ENCODE data around the gene TTC28.

The TTC28 gene

DNA sequence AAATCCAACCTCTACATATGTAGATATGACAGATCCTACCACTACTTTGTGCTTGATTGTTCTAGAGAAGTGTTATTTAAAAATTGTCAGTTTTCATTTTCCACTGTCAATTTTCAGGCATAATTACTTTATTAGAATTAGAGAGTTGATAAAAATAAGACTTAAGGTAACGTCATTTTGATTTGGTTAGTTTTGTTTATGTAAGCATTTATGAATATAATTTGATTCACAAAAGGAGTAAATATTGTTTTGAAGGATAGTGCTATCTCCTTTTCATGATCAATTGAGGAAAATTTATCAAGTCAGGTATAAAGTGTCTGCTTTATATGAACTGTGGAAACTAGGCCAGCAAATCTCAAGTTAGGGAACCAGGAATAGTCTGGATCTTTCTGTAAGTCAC, 718.0 kb downstream of the TTC28 start:
- no peak for DNase-seq (ENCODE audit: low read depth)

DNA sequence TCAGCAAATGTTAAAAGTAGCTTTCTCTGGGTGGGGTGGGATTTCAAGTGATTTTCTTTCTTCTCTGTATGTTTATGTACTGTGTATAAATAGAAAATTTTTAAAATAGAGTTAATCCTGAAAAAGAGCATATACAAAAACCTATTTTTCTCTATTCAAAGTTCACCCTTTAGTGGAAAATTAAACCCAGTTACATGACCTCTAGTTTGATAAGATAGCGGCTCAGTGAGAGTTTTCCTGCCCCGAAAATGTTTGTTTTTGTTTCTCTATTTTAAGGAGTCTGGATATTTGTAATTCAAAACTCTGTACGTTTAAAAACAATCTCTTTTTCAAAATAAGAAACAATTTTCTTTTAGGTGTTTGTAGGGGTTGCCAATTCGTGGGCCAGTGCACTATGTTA, 718.5 kb downstream of the TTC28 start:
- no peak for DNase-seq (ENCODE audit: low read depth)

DNA sequence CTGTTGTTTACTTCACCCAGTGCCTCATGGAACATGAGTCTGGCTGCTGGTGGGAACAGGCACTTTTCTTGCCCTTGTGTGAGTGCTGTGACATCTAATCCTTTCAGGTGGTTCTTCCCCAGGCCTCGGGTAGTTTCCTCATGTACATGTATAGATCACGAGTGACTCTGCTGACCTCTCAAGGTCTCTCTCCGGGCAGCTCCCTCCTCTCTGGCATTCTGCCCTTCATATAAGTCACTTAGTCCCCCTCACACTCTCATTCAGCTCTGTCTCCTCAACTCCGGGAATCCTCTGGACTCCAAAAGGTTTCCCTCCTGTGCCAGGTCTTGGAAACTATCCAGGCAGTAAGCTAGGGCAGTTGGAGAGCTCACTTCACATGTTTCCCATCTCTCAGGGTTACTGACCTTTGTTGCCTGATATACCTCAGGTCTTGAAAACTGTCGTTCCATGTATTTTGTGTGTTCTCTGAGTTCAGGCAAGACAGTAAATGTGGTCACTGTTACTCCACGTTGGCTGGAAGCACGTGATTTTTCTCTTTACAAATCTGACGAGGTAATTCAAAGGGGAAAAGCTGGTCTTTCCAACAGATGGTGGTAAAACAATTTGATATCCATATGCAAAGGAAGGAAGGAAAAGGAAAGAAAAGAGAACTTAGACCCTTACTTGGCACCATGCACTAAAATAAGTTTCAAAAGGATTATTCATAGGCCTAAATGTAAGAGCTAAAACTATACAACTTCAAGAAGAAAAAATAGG, 720.1 kb downstream of the TTC28 start:
- DNase-seq (ENCODE audit: low read depth) = no peak

DNA sequence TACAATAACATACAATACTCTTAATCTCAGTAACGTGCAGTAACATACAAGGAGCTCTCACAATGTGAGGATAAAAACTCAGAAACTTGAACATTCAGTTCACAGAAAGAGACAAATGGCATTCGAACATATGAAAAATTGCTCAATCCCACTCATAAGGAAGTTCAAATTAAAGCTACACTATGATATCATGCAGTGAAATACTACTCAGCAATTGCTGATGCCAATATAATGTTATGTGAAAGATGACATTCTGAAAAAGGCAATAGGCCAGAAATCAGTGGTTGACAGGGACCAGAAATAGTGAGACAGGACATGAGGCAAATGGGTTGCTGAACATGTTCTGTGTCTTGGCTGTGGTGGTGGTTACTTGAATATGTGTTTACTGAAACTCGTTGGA, 726.9 kb downstream of the TTC28 start:
- DNase-seq (ENCODE audit: low read depth) = no peak

DNA sequence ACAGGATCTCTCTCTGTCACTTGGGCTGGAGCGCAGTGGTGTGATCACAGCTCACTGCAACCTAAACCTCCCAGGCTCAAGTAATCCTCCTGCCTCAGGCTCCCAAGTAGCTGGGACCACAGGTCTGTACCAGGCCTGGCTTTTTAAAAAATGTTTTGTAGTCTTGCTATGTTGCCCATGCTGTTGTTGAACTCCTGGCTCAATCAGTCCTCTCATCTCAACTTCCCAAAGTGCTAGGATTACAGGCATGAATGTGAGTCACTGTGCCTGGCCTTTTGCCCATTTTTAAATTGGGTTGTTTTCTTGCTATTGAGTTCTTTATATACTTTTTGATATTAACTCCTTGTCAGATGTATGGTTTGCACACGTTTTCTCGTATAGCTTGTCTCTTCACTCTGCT, 727.5 kb downstream of the TTC28 start:
- no peak for DNase-seq (ENCODE audit: low read depth)

DNA sequence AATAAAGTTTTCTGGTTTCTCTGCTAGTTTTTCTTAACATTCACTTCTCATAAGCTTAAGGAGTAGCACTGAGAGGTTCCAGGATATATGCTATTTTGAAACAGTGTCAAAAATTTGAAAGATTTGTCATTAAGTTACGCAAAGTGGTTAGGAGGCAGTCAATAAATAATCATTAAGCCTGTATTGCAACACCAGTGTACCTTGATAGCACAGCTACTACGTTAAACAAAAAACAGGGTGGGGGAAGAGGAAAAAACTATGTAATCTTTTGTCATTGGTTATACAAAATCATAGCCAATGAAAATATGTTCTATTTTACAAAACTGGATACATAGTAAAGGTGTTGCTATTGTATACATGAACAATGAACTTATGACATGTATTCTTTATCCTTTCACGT, 730.2 kb downstream of the TTC28 start:
- no peak for DNase-seq (ENCODE audit: low read depth)

DNA sequence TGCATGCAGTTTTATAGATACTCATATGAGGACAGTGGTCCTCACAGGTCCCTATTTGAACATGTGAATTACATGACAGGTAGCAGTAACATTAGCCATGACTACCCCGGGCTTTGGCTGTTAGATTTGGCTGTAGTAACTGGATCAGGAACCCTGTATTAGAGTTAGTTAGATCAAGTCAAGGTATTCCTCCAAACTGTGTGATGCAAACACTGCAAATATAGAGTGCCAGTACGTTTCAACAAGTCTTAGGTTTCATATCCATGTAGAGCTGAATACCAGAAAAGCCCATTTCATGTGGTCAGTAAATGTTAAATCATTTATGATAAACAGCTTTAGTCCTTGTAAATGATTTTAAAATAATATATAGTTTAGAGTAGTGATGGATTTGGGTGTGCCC, 731.1 kb downstream of the TTC28 start:
- DNase-seq (ENCODE audit: low read depth) = no peak

DNA sequence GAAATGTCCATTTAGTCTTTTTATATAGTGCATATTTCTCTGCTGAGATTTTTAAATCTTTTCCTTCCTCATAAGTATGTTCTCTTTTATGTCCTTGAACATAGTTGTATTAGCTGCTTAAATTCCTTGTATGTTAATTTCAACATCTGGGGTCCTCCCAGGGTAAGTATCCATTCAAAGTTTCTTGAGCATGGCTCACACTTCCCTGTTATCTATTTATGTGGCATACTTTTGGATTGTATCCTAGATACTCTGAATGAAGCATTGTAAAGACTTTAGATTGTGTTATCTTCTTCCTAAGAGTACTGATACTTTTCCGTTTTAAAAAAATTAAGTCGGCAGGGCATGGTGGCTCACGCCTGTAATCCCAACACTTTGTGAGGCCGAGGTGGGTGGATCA, 732.2 kb downstream of the TTC28 start:
- DNase-seq (ENCODE audit: low read depth) = no peak

DNA sequence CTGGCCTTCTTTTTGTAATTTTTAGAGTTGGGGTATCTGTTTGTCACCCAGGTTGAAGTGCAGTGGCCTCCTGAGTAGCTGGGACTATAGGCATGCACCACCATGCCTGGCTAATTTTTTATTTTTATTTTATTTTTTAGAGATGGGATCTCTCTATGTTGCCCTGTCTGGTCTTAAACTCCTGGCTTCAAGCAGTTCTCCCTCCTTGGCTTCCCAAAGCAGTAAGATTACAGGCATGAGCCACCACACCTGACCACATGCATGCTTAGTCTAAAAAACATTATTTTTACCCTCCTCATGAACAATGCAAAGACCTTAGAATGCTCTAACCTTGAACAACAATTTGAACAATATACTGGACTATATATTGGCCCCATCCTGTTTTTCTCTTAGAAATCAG, 738.5 kb downstream of the TTC28 start:
- DNase-seq (ENCODE audit: low read depth) = no peak

DNA sequence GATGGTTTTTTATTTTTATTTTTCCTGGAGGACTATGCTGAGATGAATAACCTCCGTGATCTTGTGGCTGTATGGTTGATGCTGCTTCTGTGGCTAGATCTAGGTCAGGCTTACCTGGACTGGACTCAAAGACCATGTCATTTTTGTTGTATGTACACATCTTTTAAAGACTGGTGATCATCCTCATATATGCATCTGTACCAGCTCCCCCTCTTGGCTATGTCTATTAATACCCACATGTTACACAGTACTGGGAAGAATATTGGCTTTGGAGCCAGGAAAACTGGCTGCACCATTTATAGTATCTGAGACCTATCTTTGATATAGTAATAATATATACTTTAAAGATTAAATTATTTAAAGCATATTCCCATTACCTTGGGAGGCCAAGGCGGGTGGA, 742.2 kb downstream of the TTC28 start:
- no peak for DNase-seq (ENCODE audit: low read depth)

DNA sequence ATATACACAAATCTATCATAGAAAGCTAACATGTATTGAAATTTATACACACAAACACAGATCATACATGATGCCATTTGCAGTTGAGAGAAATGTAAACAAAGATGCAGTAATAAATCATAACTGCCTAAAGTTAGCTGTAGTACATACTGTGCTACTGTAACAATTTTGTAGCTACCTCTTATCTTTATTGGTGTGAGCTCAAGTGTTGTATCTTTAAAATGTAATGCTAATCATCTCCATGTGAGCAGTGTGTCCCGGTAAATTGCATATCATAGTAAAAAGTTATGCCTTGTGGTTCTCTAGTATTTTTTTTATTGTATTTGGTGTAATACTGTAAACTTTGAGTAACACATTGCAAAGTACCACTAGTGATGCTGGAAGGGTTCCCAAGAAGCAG, 743.7 kb downstream of the TTC28 start:
- DNase-seq (ENCODE audit: low read depth) = no peak

DNA sequence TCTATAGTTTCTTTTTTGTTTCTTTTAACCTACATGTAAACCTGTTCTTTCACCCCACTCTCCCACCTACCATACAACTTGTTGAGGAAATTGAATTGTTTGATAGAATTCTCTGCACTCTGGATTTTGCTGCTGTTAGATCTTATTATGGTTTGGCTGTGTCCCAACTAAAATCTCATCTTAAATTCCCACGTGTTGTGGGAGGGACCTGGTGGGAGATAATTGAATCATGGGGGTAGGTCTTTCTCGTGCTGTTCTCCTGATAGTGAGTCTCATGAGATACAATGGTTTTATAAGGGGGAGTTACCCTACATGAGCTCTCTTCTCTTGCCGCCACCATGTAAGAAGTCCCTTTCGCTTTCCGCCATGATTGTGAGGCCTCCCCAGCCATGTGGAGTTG, 745.6 kb downstream of the TTC28 start:
- no peak for DNase-seq (ENCODE audit: low read depth)

DNA sequence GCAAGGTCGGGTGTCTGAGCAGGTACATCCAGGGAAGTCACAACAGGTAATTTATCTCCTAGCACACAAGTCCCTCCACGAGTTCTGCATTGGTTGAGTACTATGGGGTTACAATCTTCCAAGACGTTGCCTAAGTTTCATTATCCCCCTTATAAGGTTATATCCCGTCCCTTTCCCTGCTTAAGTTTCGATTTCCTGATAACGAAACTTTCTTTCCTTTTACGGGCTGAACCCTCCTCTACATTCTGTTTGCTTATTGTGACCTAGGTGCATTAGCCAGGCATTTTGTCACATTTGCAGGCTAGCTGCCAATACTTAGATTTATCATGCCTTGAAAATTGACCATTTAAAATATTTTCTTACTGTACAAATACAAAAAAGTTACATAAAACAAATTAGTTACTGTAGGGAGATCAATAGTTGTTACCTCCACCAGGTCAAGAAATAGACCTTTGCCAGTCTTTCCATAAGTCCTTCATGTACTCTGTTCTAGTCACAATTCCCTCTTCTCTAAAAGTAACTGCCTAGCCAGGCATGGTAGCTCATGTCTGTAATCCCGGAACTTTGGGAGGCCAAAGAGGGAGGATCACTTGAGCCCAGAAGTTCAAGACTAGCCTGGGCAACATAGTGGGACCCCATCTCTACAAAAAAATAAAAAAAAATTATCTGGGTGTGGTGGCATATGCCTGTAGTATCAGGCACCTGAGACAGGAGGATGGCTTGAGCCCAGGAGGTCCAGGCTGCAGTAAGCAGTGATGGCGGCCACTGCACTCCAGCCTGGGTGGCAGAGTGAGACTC, 746.3 kb downstream of the TTC28 start:
- no peak for DNase-seq (ENCODE audit: low read depth)

DNA sequence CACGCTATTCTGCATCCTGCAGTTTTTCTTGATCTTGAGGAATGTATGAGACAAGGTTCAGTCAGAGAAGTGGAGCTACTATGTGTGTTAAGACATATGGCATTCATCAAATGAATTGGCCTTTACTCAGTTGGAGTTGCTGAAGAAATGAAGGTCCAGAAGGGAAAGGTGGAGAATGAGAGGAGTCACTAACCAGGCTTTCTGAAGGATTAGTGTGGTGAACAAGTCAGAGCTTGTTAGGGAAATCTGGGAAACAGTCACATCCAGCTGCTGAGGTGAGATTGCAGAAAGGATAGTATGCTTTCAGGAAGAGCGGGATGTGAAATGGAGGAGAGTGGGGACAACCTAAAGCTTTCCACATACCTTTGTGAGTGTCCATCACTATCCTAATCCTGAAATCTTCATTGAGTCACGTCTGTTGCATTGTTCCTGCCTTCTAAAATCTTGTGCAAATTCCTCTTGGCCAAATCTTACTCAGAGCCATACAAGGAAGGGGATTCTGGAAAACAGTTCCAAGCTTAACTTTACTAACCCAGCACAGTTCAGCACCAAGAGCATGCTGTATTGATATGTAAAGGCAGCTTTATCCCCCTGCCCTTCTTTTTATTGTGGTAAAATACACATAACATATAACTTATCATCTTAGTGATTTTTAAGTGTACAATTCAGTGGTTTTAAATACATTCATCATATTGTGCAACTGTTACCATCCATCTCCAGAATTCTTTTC, 749.1 kb downstream of the TTC28 start:
- DNase-seq (ENCODE audit: low read depth) = no peak

Measured in activated T-helper 1 cell treated with Interleukin-2 at 50 U/mL for 16 hours (primary cell).